ENCODE results near the gene NXT1.

DNA sequence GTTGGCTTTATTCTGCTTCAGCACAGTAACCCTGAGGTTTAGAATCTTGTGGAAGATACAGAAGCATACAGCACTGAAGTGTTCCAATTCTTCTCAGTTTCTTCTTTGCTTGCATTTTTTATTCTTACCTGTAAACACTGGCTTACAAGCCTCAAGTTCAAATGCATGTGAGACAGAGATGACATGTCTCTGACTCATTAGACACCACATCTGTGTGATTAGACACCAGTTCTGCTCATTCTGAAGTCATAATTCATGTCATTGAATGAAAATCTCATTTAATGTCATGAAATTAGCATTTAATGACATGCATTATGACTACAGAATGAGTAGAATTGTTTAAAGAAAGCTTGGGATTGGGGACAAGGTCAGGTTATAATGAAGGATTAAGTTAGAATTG, 17.2 kb downstream of the NXT1 start:
- TF ChIP-seq, protein P1, sequence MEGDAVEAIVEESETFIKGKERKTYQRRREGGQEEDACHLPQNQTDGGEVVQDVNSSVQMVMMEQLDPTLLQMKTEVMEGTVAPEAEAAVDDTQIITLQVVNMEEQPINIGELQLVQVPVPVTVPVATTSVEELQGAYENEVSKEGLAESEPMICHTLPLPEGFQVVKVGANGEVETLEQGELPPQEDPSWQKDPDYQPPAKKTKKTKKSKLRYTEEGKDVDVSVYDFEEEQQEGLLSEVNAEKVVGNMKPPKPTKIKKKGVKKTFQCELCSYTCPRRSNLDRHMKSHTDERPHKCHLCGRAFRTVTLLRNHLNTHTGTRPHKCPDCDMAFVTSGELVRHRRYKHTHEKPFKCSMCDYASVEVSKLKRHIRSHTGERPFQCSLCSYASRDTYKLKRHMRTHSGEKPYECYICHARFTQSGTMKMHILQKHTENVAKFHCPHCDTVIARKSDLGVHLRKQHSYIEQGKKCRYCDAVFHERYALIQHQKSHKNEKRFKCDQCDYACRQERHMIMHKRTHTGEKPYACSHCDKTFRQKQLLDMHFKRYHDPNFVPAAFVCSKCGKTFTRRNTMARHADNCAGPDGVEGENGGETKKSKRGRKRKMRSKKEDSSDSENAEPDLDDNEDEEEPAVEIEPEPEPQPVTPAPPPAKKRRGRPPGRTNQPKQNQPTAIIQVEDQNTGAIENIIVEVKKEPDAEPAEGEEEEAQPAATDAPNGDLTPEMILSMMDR (IDR thresholded peaks at IDR 0.05): no peak
- TF ChIP-seq POLR2AphosphoS5 (IDR thresholded peaks at IDR 0.05): no peak
- no peak for TF ChIP-seq POLR2A (IDR thresholded peaks at IDR 0.05)
